HG02870 (cell line): ENCODE data around the gene UTS2R.
"Not testable (repeated sequence)": the region's sequence is repeated elsewhere in the genome, so short reads cannot be mapped to it uniquely, and the experiment has no call there.

Source experiments
- ATAC-seq: cut with Tn5 transposase; IDR thresholded peaks from one replicate; pipeline ENCODE4 v1.9.1; 2021; ENCODE audit warnings: mild to moderate bottlenecking, moderate library complexity; ENCODE audit not compliant: unreplicated experiment

Gene UTS2R

GRCh38 chr17:82334204-82334621 lies 37.4 kb upstream of the UTS2R start:
- ATAC-seq, result no peak

- no peak for ATAC-seq
These were observed 36.8 kb upstream of the UTS2R start for GRCh38 chr17:82334622-82335394.

GRCh38 chr17:82338858-82339633 lies 32.5 kb upstream of the UTS2R start:
- ATAC-seq, result no peak

- ATAC-seq, result no peak
These were observed 31.7 kb upstream of the UTS2R start for GRCh38 chr17:82339634-82340580.

- ATAC-seq, result no peak
These were observed 29.0 kb upstream of the UTS2R start for GRCh38 chr17:82342361-82343079.

- ATAC-seq, result no peak
These were observed 28.0 kb upstream of the UTS2R start for GRCh38 chr17:82343560-82343959.

- ATAC-seq, result no peak
These were observed 27.2 kb upstream of the UTS2R start for GRCh38 chr17:82344175-82344907.

- ATAC-seq, result no peak
These were observed 26.2 kb upstream of the UTS2R start for GRCh38 chr17:82345151-82345976.

- ATAC-seq, result no peak
These were observed 24.9 kb upstream of the UTS2R start for GRCh38 chr17:82346342-82347300.

GRCh38 chr17:82347994-82348393 lies 23.6 kb upstream of the UTS2R start:
- not testable (repeated sequence) for ATAC-seq

GRCh38 chr17:82348434-82348833 lies 23.1 kb upstream of the UTS2R start:
- no peak for ATAC-seq

- ATAC-seq, result no peak
These were observed 22.7 kb upstream of the UTS2R start for GRCh38 chr17:82348866-82349265.

- no peak for ATAC-seq
These were observed 22.3 kb upstream of the UTS2R start for GRCh38 chr17:82349287-82349701.

GRCh38 chr17:82350182-82351030 lies 21.2 kb upstream of the UTS2R start:
- no peak for ATAC-seq

- no peak for ATAC-seq
These were observed 20.3 kb upstream of the UTS2R start for GRCh38 chr17:82351254-82351712.

- no peak for ATAC-seq
These were observed 19.7 kb upstream of the UTS2R start for GRCh38 chr17:82351713-82352488.
